ENCODE data around the gene ALDOA.

DNA sequence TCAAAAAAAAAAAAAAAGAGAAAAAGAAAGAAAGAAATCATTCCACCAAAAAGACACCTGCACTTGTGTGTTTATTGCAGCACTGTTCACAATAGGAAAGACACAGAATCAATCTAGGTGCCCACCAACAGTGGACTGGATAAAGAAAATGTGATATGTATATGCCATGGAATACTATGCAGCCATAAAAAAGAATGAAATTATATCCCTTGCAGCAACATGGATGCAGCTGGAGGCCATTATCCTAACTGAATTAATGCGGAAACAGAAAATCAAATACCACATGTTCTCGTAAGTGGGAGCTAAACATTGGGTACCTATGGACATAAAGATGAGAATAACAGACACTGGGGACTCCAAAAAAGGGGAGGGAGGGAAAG is 48.3 kb upstream of the ALDOA start:
- TF ChIP-seq ZNF274 (IDR thresholded peaks at IDR 0.05; ENCODE audit: low read depth, low read length) (no peak), SUZ12 (IDR thresholded peaks at IDR 0.05; ENCODE audit: extremely low read depth, insufficient read depth, insufficient read length) (no peak)
